Measurements from ENCODE around the gene RARS2. TPM values are rescaled to one million over a fixed set of nuclear protein-coding genes. Genes with fewer than 3 reads are reported as not detected.

The RARS2 gene, protein sequence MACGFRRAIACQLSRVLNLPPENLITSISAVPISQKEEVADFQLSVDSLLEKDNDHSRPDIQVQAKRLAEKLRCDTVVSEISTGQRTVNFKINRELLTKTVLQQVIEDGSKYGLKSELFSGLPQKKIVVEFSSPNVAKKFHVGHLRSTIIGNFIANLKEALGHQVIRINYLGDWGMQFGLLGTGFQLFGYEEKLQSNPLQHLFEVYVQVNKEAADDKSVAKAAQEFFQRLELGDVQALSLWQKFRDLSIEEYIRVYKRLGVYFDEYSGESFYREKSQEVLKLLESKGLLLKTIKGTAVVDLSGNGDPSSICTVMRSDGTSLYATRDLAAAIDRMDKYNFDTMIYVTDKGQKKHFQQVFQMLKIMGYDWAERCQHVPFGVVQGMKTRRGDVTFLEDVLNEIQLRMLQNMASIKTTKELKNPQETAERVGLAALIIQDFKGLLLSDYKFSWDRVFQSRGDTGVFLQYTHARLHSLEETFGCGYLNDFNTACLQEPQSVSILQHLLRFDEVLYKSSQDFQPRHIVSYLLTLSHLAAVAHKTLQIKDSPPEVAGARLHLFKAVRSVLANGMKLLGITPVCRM
- 33.6 and 35.5 TPM in 2 replicates for total RNA-seq (2012; rRNA removed)

DNA sequence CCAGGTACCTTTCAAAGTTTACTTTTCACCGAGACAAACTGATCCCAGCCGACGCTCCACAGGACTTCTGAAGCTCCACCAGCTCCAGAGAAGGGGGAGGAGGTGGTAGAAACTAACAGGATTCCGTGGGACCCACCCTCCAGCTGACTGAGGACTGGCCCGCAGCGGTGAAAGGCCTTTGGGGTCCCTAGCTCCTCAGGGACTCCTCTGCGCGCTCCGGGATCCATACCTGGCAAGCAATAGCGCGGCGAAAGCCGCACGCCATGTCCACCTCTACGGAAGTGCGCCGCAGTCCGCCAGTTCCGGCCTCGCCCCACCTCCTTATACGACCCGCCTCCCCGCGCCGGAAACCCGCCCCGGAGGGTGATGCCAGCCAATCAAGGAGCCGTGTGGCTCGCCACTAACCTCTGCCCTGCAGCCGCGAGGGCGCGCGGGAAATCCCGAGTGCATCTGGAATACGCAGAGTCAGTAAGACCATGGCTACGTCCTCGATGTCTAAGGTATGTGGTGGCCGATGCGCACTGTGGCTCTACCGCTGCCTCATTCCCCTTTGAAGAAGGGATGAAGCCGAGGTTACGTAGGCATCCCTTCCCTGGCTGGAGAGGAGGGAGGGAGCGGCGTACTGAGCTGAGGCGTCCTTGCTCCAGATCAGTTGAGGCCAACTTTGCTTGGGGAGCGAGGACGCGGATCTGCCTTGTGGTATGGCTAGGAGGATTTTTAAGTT is at the start of gene RARS2, which contains the start of gene ORC3:
Gene RARS2 (minus strand): TSS at position 295 of the 724 bp plus-strand sequence. CDS start 30 bp downstream, at position 265.
Gene ORC3 (plus strand): TSS at position 443 of the 724 bp plus-strand sequence. CDS start 34 bp downstream, at position 477.
- H3K36me3 ChIP-seq (ENCODE audit: insufficient read depth, low read length) = peaks cover 4% of the 10 kb centered on the region
- peak within 1 kb of the TSS; percentile 96 for H3K9ac ChIP-seq (ENCODE audit: low read depth, low read length)
- H3K4me1 ChIP-seq (ENCODE audit: control insufficient read depth, insufficient read depth, low read length) = peaks cover 16% of the 10 kb centered on the region
- peak within 1 kb of the TSS; percentile 96 for H3K4me3 ChIP-seq (ENCODE audit: low read length)
- no peaks in the 10 kb centered on the region for H3K27me3 ChIP-seq (ENCODE audit: control insufficient read depth, insufficient read depth, low read length)
- no peaks in the 10 kb centered on the region for H3K9me3 ChIP-seq (replicated peaks; ENCODE audit: low read length)
- peak within 1 kb of the TSS; percentile 83 for H3K4me2 ChIP-seq (ENCODE audit: low read length)

DNA sequence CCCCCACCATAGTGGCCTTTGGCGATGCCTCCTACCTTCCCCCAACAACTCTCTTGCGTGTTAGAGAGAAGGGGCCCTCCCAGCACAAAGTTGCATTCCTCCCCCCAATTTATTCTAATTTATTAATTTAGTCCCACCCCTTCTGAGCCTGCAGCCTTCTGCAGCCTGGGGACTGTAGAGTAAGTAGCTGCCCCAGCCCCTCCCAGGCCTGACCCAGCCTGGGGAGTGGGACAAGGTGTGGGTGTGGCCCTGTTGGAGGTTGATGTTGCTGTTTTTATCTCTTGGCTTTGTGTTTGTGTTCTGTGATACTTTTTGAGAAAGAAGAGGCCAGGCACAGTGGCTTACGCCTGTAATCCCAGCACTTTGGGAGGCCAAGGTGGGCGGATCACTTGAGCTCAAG is 49.6 kb upstream of the RARS2 start:
- Histone ChIP-seq H3K4me1 (ENCODE audit: control insufficient read depth, insufficient read depth, low read length) (no peaks in the 10 kb centered on the region), H3K9me3 (replicated peaks; ENCODE audit: low read length) (no peaks in the 10 kb centered on the region), H3K36me3 (ENCODE audit: insufficient read depth, low read length) (peaks cover 9% of the 10 kb centered on the region), H3K27me3 (ENCODE audit: control insufficient read depth, insufficient read depth, low read length) (no peaks in the 10 kb centered on the region), H3K4me2 (ENCODE audit: low read length) (no peak overlapping the region), H3K4me3 (ENCODE audit: low read length) (no peak overlapping the region), H3K9ac (ENCODE audit: low read depth, low read length) (no peak overlapping the region)

DNA sequence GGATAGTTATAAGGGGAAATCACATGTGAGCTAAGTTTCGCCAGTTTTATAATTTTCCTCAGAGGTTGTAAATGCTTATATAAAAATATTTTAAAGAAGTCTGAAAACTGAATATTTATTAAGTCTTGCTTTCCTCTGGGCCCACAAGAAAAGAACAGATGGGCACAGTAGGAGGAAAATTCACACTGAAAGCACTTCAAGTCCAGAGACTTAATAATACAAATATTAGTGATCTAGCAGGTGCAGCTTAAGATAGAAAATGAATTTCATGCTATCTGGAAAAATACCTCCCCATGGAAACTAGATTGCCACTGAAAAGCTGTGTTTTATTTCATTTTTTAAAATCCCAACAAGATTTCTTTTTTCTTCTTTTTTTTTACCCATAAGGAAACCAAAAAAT is 47.3 kb upstream of the RARS2 start:
- no peak overlapping the region for H3K9ac ChIP-seq (ENCODE audit: low read depth, low read length)
- H3K9me3 ChIP-seq (replicated peaks; ENCODE audit: low read length) = no peaks in the 10 kb centered on the region
- no peaks in the 10 kb centered on the region for H3K27me3 ChIP-seq (ENCODE audit: control insufficient read depth, insufficient read depth, low read length)
- no peak overlapping the region for H3K4me3 ChIP-seq (ENCODE audit: low read length)
- peaks cover 9% of the 10 kb centered on the region for H3K36me3 ChIP-seq (ENCODE audit: insufficient read depth, low read length)
- no peaks in the 10 kb centered on the region for H3K4me1 ChIP-seq (ENCODE audit: control insufficient read depth, insufficient read depth, low read length)
- H3K4me2 ChIP-seq (ENCODE audit: low read length) = no peak overlapping the region

DNA sequence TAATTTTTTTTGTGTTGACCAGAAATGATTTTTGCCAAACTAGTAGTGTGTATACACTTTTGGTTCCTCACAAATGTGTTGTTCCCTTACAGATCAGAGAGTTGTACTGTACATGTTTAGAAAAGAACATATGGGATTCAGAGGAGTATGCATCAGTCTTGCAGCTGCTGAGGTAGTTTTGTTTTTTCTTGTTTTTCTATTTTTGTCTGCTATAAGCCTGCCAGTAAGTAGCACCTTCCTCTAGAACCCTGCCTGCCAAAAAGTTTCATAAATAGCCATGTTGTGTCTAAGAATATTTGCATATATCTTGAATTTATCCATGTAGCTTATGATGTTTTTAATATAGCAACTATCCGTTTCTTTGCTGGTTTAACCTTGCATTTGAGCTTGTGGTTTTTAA is 46.5 kb upstream of the RARS2 start:
- H3K36me3 ChIP-seq (ENCODE audit: insufficient read depth, low read length) = peaks cover 9% of the 10 kb centered on the region
- H3K4me3 ChIP-seq (ENCODE audit: low read length) = no peak overlapping the region
- H3K9me3 ChIP-seq (replicated peaks; ENCODE audit: low read length) = no peaks in the 10 kb centered on the region
- no peak overlapping the region for H3K9ac ChIP-seq (ENCODE audit: low read depth, low read length)
- H3K27me3 ChIP-seq (ENCODE audit: control insufficient read depth, insufficient read depth, low read length) = no peaks in the 10 kb centered on the region
- H3K4me2 ChIP-seq (ENCODE audit: low read length) = no peak overlapping the region
- no peaks in the 10 kb centered on the region for H3K4me1 ChIP-seq (ENCODE audit: control insufficient read depth, insufficient read depth, low read length)

DNA sequence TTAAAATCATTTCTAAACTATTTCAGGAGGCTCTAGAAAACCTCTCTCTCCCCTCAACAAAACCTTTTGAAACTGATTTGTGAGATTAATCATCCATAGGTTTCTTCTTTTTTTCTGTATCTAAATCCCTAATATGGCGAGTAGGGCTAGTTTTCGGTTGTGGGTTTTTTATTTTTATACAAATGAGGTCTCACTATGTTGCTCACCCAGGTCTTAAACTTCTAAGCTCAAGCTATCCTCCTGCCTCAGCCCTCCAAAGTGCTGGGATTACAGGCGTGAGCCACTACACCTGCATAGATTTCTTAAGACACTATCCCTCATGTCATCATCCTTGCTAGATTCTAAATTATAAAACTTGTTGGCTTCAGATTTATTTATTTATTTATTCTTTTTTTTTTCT is 44.1 kb upstream of the RARS2 start:
- H3K27me3 ChIP-seq (ENCODE audit: control insufficient read depth, insufficient read depth, low read length) = no peaks in the 10 kb centered on the region
- no peaks in the 10 kb centered on the region for H3K9me3 ChIP-seq (replicated peaks; ENCODE audit: low read length)
- no peak overlapping the region for H3K9ac ChIP-seq (ENCODE audit: low read depth, low read length)
- H3K4me2 ChIP-seq (ENCODE audit: low read length) = no peak overlapping the region
- no peak overlapping the region for H3K4me3 ChIP-seq (ENCODE audit: low read length)
- H3K4me1 ChIP-seq (ENCODE audit: control insufficient read depth, insufficient read depth, low read length) = no peaks in the 10 kb centered on the region
- H3K36me3 ChIP-seq (ENCODE audit: insufficient read depth, low read length) = peaks cover 4% of the 10 kb centered on the region

DNA sequence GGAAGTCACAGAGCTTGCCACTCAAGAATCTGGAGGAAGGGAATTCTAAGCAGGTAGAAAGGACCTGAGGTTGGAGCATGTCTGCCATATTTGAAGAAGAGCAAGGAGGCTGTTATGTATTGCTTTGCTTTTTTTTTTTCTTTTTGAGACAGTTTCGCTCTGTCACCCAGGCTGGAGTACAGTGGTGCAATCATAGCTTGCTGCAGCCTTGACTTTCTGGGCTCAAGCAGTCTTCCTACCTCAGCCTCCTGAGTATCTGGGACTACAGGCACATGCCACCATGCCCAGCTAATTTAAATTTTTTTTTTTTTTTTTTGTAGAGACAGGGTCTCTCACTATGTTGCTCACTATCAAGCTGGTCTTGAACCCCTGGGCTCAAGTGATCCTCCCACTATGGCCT is 41.0 kb upstream of the RARS2 start:
- no peak overlapping the region for H3K4me3 ChIP-seq (ENCODE audit: low read length)
- no peak overlapping the region for H3K9ac ChIP-seq (ENCODE audit: low read depth, low read length)
- H3K27me3 ChIP-seq (ENCODE audit: control insufficient read depth, insufficient read depth, low read length) = no peaks in the 10 kb centered on the region

DNA sequence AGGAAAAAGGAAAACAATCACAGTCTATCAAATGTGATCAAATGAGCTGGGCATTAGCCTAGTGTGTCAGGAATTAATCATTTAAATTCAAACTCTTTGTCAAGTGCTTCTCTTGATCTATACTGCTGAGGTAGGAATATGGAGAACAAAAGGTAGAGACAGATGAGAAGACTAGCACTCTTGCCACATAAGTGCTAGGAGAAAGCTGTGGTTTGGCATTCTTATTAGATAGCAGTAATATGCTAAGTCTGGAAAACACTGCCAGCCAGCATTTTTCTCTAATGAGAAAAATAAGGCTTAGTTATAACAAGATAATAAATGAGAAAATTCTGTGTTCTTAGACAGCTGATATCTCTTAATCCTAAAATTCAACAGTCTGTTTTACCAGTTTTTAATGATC is 39.1 kb upstream of the RARS2 start:
- H3K36me3 ChIP-seq (ENCODE audit: insufficient read depth, low read length) = no peaks in the 10 kb centered on the region
- H3K9me3 ChIP-seq (replicated peaks; ENCODE audit: low read length) = no peaks in the 10 kb centered on the region
- H3K4me2 ChIP-seq (ENCODE audit: low read length) = no peak overlapping the region
- H3K9ac ChIP-seq (ENCODE audit: low read depth, low read length) = no peak overlapping the region
- H3K4me3 ChIP-seq (ENCODE audit: low read length) = no peak overlapping the region
- no peaks in the 10 kb centered on the region for H3K4me1 ChIP-seq (ENCODE audit: control insufficient read depth, insufficient read depth, low read length)
- H3K27me3 ChIP-seq (ENCODE audit: control insufficient read depth, insufficient read depth, low read length) = no peaks in the 10 kb centered on the region

More for the DNA sequence above, 41.0 kb upstream of the RARS2 start:
- H3K4me1 ChIP-seq (ENCODE audit: control insufficient read depth, insufficient read depth, low read length) = no peaks in the 10 kb centered on the region
- H3K9me3 ChIP-seq (replicated peaks; ENCODE audit: low read length) = no peaks in the 10 kb centered on the region
- peaks cover 4% of the 10 kb centered on the region for H3K36me3 ChIP-seq (ENCODE audit: insufficient read depth, low read length)
- H3K4me2 ChIP-seq (ENCODE audit: low read length) = no peak overlapping the region

DNA sequence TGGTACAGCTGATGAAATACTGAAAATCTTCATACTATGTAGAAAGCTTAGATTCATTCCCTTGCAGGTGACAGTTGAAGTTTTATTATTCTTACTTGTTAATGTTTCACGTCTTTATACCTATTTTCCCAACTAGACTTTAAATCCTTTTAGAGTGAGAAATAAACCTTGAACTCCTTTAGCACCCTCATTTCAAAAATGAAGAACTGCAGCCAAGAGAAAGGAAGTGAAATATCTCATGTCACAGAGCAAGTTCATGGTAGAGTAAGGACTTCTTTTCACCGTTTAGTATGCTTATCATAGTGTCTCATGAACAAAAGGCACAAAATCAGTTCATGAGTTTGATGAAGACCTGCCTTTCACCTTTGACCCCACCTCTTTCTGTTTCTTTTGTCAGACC is 38.6 kb upstream of the RARS2 start:
- Histone ChIP-seq H3K4me1 (ENCODE audit: control insufficient read depth, insufficient read depth, low read length) (no peaks in the 10 kb centered on the region), H3K9ac (ENCODE audit: low read depth, low read length) (no peak overlapping the region), H3K4me2 (ENCODE audit: low read length) (no peak overlapping the region), H3K27me3 (ENCODE audit: control insufficient read depth, insufficient read depth, low read length) (no peaks in the 10 kb centered on the region), H3K36me3 (ENCODE audit: insufficient read depth, low read length) (no peaks in the 10 kb centered on the region), H3K9me3 (replicated peaks; ENCODE audit: low read length) (no peaks in the 10 kb centered on the region), H3K4me3 (ENCODE audit: low read length) (no peak overlapping the region)

DNA sequence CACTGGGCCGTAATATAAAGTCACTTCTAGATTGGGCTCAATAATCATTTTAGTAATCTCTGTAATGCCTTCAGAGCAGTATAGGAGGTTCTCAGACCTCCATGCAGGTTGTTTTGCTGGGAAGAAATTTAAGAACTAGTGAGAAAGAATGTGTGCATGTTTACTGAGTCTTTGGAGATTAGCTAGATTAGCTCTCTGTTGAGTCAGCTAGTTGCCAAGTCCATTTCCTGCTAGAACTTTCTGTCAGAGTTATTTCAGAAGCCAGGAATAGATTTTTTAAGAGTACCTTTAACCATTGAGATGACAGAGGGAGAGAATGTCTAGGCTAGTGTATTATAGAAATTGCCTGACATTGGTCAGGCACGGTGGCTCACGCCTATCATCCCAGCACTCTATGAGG is 33.5 kb upstream of the RARS2 start:
- no peak overlapping the region for H3K9ac ChIP-seq (ENCODE audit: low read depth, low read length)

DNA sequence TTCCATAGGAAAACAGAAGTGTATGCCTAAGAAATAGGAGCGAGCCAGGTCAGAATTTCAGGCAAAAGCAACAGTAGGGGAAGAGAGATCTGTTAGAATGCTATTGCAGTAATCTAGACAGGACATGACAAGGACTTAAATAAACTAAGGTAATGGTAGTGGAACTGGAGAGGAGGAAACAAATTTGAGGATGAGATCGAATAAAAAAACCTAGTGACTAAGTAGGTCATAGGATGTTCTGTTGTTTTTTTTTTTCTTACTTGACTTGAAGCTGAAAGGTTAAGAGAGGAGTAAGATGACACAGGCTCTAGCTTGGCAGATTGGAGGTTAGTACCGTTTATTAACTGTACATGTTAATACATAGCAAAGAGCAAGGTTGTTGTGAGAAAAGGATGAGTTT is 28.7 kb upstream of the RARS2 start:
- Histone ChIP-seq H3K4me1 (ENCODE audit: control insufficient read depth, insufficient read depth, low read length) (peaks cover 8% of the 10 kb centered on the region), H3K4me3 (ENCODE audit: low read length) (no peak overlapping the region), H3K4me2 (ENCODE audit: low read length) (no peak overlapping the region), H3K9me3 (replicated peaks; ENCODE audit: low read length) (no peaks in the 10 kb centered on the region), H3K36me3 (ENCODE audit: insufficient read depth, low read length) (peaks cover 12% of the 10 kb centered on the region), H3K27me3 (ENCODE audit: control insufficient read depth, insufficient read depth, low read length) (no peaks in the 10 kb centered on the region), H3K9ac (ENCODE audit: low read depth, low read length) (no peak overlapping the region)

More for the DNA sequence above, 33.5 kb upstream of the RARS2 start:
- Histone ChIP-seq H3K4me3 (ENCODE audit: low read length) (no peak overlapping the region), H3K4me1 (ENCODE audit: control insufficient read depth, insufficient read depth, low read length) (peaks cover 8% of the 10 kb centered on the region), H3K36me3 (ENCODE audit: insufficient read depth, low read length) (peaks cover 5% of the 10 kb centered on the region), H3K9me3 (replicated peaks; ENCODE audit: low read length) (no peaks in the 10 kb centered on the region), H3K4me2 (ENCODE audit: low read length) (no peak overlapping the region), H3K27me3 (ENCODE audit: control insufficient read depth, insufficient read depth, low read length) (no peaks in the 10 kb centered on the region)

DNA sequence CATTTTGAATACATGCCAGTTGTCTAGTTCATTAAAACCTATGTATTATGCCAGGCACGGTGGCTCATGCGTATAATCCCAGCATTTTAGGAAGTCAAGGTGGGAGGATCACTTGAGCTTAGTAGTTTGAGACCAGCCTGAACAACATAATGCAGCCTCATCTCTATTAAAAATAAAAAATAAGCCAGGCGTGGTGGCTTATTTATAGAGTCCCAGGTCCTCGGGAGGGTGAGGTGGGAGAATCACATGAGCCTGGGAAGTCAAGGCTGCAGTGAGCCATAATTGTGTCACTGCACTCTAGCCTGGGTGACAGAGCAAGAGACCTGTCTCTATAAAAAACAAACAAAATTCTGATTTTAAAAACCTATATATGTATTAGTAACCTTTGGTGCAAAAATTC is 27.6 kb upstream of the RARS2 start:
- Histone ChIP-seq H3K4me3 (ENCODE audit: low read length) (no peak overlapping the region), H3K36me3 (ENCODE audit: insufficient read depth, low read length) (peaks cover 17% of the 10 kb centered on the region), H3K27me3 (ENCODE audit: control insufficient read depth, insufficient read depth, low read length) (no peaks in the 10 kb centered on the region), H3K9ac (ENCODE audit: low read depth, low read length) (no peak overlapping the region), H3K4me2 (ENCODE audit: low read length) (no peak overlapping the region), H3K9me3 (replicated peaks; ENCODE audit: low read length) (no peaks in the 10 kb centered on the region), H3K4me1 (ENCODE audit: control insufficient read depth, insufficient read depth, low read length) (peaks cover 8% of the 10 kb centered on the region)
